Measurements from ENCODE around the gene ABCC2.

Gene ABCC2

GRCh38 chr10:99775850-99776249 lies 6.6 kb upstream of the ABCC2 start:
- no peak for DNase-seq

- no peak for DNase-seq
Observed at GRCh38 chr10:99777918-99778714, 4.3 kb upstream of the ABCC2 start.

GRCh38 chr10:99779335-99779734 lies 3.1 kb upstream of the ABCC2 start:
- no peak for DNase-seq

DNA sequence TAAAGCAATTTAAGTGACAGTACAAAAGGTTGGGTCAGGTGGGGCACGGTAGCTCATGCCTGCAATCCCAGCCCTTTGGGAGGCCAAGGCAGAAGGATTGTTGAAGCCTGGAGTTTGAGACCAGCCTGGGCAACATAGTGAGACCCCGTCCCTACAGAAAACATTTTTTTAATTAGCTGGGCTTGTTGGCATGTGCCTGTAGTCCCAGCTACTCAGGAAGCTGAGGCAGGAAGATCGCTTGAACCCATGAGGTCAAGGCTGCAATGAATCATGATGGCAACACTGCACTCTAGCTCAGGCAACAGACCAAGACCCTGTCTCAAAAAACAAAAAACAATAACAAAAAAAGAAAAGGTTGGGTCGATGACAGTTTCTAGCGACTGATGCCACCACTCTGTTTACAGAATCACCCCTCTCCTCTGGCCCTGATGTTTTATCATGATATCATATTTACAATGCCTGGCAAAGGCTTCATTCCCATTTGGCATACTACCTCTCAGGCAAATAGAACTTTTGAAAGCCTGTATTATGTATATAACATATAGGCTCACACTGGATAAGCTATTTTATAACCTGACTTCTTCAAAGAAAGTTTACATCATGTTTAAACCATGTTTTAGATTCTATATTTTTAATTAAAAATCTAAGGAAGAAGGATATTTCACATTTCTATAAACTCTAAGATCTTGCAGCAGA lies 558 bp upstream of the ABCC2 start:
- DNase-seq, result no peak

DNA sequence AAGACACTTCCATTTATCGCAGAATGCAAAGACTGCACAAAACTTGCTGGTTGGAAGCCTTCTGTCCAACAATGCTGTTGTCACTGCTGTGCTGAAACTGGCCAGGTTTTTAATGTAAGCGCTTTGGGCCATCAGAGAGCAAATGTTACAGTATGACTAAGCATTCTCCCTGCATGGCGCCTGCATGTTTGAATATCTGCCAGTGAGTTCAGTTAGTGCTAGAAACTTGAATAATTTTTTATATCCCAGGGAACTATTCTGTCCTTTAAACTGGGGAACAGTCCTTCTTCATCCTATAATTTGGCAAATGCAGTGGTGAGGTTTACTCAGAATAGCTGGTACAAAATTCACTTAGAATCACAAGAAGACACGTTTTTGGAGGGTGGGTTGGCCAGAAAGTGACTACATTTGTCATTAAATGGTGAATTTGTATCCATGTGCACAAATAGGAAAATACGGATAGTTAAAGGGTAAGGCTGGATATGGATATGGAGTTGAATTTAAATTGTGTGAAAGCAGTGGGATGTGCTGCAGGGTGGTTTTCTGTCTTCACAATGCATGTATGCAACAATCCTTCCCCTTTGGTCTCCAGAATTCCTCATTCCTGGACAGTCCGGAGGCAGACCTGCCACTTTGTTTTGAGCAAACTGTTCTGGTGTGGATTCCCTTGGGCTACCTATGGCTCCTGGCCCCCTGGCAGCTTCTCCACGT lies 1.7 kb downstream of the ABCC2 start:
- no peak for DNase-seq

DNA sequence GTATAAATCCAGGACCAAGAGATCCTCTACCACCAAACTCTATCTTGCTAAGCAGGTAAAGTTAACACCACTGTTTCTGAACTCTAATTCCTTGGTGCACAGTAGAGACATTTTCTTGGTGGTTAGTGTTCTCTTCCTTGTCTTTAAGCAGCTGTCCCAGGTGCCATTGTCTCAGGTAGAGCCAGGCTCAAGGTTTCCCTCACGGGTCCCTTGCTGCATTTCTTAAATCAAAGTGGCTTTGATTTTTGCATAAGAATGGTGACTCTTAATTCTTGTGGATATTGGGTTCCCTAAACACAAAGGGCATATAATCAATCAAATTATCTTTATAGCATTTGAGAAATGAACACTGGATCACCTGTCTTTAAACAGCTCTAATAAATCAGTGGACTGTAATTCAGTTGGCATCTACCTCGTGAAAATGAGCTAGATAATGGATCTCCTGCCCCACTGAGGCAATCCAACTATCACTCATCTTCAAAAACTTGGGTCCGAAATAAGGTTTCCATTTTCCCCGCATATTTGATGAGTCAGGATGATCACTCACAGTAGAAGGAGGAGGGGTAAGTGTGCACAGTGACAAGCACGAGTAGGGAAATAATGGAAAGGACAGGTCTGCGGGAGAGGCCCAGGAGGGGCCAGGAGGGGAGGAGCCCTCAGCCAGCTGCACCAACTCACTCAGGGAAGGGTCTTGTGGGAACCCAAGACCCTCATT lies 2.4 kb downstream of the ABCC2 start:
- DNase-seq, result no peak

GRCh38 chr10:99785646-99786045 lies 3.2 kb downstream of the ABCC2 start:
- DNase-seq, result no peak

GRCh38 chr10:99787311-99787710 lies 4.9 kb downstream of the ABCC2 start:
- DNase-seq, result no peak

GRCh38 chr10:99787782-99788445 lies 5.5 kb downstream of the ABCC2 start:
- DNase-seq, result no peak

GRCh38 chr10:99788598-99789256 lies 6.3 kb downstream of the ABCC2 start:
- no peak for DNase-seq

DNA sequence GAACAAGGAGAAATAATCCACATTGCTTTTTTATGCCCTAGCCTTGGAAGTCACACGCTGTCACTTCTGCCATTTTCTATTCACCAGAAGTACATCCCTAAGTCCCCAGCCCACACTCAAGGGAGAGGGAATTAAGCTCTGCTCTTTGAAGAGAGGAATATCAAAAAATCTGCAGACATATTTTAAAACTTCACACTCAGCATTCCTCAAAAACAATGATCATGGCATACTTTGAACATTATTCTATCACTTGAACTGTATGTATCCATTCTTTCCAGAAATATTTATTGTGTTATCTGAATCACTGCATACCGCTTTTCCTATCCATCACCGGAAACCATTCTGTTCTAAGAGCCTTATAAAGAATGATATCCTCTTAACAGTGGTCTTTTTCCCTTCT lies 9.4 kb downstream of the ABCC2 start:
- no peak for DNase-seq

- DNase-seq, result no peak
Observed at GRCh38 chr10:99793819-99794218, 11.4 kb downstream of the ABCC2 start.

GRCh38 chr10:99796928-99797327 lies 14.5 kb downstream of the ABCC2 start:
- no peak for DNase-seq

DNA sequence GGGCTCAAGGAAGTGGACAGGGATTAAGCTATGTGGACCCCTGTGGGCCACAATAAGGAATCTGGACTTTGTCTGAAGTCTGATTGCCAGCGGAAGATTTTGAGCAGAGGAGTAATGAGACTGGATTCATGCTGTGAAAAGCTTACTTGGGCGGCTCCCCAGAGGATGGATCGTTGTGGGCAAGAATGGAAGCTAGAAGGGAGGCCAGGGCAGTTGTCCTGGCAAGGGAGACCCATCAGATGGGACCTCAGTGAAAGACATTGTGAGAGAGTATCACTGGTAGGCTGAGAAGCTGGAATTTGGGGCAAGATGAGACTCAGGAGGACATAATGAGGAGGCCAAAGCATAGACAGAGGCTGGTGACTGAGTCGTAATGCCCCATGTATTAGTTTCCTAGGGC lies 15.6 kb downstream of the ABCC2 start:
- DNase-seq, result no peak

DNA sequence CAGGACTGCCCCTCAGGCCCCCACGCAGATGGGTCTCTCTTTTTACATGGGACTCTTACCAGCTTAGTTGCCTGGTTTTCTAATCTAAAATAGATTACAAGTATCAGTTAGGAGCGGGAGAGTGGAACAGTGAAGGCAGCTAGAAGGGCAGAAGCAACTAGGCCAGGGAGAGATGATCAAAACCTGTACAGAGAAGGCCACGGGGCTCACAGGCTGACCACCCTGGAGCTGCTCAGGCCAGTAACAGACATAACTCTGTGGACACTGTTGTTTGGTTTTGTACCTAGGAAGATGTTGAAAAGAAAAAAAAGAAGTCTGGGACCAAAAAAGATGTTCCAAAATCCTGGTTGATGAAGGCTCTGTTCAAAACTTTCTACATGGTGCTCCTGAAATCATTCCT lies 16.5 kb downstream of the ABCC2 start:
- no peak for DNase-seq

DNA sequence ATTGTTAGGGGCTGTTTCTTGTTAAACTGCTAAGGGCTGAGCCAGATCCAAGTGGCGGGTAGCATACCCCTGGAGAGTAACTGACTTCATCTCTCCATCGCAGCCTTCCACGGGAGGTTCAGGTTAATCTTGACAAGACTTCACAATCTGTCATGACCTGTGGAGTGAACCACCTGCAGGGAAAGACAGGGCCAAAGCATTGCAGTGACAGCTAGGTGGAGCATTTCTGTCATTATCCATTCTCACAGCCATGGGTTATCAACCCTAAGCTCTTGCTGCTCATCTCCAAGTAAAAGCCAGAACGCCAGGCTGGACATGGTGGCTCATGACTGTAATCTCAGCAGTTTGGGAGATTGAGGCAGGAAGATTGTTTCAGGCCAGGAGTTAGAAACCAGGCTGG lies 17.2 kb downstream of the ABCC2 start:
- DNase-seq, result no peak

GRCh38 chr10:99804471-99804870 lies 22.0 kb downstream of the ABCC2 start:
- DNase-seq, result no peak

DNA sequence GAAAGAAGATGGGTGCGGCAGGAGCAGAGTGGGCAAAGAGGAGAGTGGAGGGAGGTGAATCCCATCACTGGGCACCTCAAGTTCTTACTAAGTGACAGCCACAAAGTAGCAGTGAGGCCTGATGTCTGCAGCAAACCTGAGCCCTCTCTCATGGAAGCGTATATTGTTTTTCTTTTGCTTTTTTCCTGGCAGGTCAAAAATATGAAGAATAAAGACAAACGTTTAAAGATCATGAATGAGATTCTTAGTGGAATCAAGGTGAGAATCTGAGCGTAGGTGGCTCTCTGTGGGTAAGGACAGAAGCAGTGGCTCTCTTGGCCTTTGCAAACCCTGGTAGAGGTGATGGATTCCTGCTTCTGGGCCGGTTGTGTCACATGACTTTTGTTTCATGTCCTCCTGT lies 22.8 kb downstream of the ABCC2 start:
- DNase-seq, result no peak

GRCh38 chr10:99806091-99806490 lies 23.7 kb downstream of the ABCC2 start:
- no peak for DNase-seq

DNA sequence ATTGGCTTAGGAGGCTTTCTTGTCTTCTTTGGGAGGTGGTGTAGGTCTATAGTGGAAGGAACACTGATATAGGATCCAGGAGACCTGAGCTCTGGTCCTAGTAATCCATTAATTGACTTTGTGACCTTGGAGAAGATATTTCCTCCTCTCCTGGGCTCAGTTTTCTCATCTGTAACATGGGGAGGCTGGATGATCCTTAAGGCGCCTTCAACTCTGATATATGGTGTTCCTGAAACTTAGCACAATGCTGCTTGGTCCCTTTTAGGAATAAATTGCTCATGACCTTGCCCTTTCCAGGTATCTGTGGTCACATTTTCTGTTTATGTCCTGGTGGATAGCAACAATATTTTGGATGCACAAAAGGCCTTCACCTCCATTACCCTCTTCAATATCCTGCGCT lies 25.3 kb downstream of the ABCC2 start:
- DNase-seq, result no peak

- no peak for DNase-seq
Observed at GRCh38 chr10:99808270-99808669, 25.8 kb downstream of the ABCC2 start.

GRCh38 chr10:99809481-99809880 lies 27.0 kb downstream of the ABCC2 start:
- no peak for DNase-seq
